IMR-90 (cell line): Measurements from ENCODE around the gene POC1B. TPM values are rescaled to one million over a fixed set of nuclear protein-coding genes. Genes with fewer than 3 reads are reported as not detected.

Experiments used
- ATAC-seq: fragments of 200-7000 bp; cut with Tn5 transposase; 2 replicates; pipeline ENCODE4 v1.9.1; 2020; ENCODE audit warnings: low read depth, mild to moderate bottlenecking, moderate library complexity
- BruUV-seq: library from RNA; stranded (reverse); fragments of 400-500 nt; replicated peaks from 2 replicates; lab custom pipeline; 2021; lab: Mats Ljungman, UMichigan
- CTCF ChIA-PET: fragments of 300-600 bp; formaldehyde crosslinking; extraction: SDS; loops from one replicate; lab custom pipeline; 2021; ENCODE audit warnings: antibody characterized with exemption; lab: Yijun Ruan, JAX
- POLR2A ChIA-PET: fragments of 300-600 bp; sonication (Branson Sonifier 250); formaldehyde crosslinking; loops from one replicate; lab custom pipeline; 2022; ENCODE audit warnings: antibody characterized with exemption; ENCODE audit not compliant: unreplicated experiment; lab: Charles Lee
- DNase-seq: peaks from one replicate; pipeline ENCODE4 v3.0.0; 2013
- H2AFZ ChIP-seq: replicated peaks from 2 replicates; pipeline ENCODE3; 2013; ENCODE audit warnings: low read length, mild to moderate bottlenecking; ENCODE audit not compliant: poor library complexity
- H2AK5ac ChIP-seq: 2 replicates; pipeline ENCODE4 v1.6.1; 2013; ENCODE audit warnings: low read depth, low read length, inconsistent platforms
- H2AK9ac ChIP-seq: replicated peaks from 2 replicates; pipeline ENCODE3; 2013; ENCODE audit warnings: mild to moderate bottlenecking, low read depth, low read length, moderate library complexity; ENCODE audit not compliant: poor library complexity
- H2BK120ac ChIP-seq: 2 replicates; pipeline ENCODE4 v1.6.1; 2013; ENCODE audit warnings: low read depth, low read length, inconsistent platforms
- H2BK15ac ChIP-seq: 3 replicates; pipeline ENCODE4 v1.6.1; 2013; ENCODE audit warnings: low read depth, low read length, inconsistent platforms
- H2BK20ac ChIP-seq: 2 replicates; pipeline ENCODE4 v1.6.1; 2013; ENCODE audit warnings: low read depth, mild to moderate bottlenecking, inconsistent platforms, low read length, moderate library complexity
- H2BK5ac ChIP-seq: 2 replicates; pipeline ENCODE4 v1.6.1; 2013; ENCODE audit warnings: mild to moderate bottlenecking, low read depth, low read length, inconsistent platforms; ENCODE audit not compliant: poor library complexity, severe bottlenecking
- H3K14ac ChIP-seq: replicated peaks from 2 replicates; pipeline ENCODE4 v1.6.1; 2013; ENCODE audit warnings: low read depth, low read length, inconsistent platforms
- H3K18ac ChIP-seq: 2 replicates; pipeline ENCODE4 v1.6.1; 2013; ENCODE audit warnings: low read depth, low read length, control low read depth
- H3K23ac ChIP-seq: 2 replicates; pipeline ENCODE4 v1.6.1; 2013; ENCODE audit warnings: low read depth, low read length, inconsistent platforms
- H3K27ac ChIP-seq: 2 replicates; pipeline ENCODE4 v1.5.1; 2013; ENCODE audit warnings: mild to moderate bottlenecking, control low read depth, low read length; ENCODE audit not compliant: insufficient read depth
- H3K27me3 ChIP-seq: 2 replicates; pipeline ENCODE4 v1.6.1; 2013; ENCODE audit warnings: low read length; ENCODE audit not compliant: control insufficient read depth, insufficient read depth
- H3K36me3 ChIP-seq: 2 replicates; pipeline ENCODE4 v1.6.1; 2013; ENCODE audit warnings: low read length, mixed read lengths; ENCODE audit not compliant: control insufficient read depth, insufficient read depth
- H3K4ac ChIP-seq: 2 replicates; pipeline ENCODE4 v1.6.1; 2013; ENCODE audit warnings: low read depth, low read length, inconsistent platforms
- H3K4me1 ChIP-seq: 2 replicates; pipeline ENCODE4 v1.6.1; 2013; ENCODE audit warnings: low read length, mixed read lengths; ENCODE audit not compliant: control insufficient read depth, insufficient read depth
- H3K4me2 ChIP-seq: 2 replicates; pipeline ENCODE4 v1.6.1; 2013; ENCODE audit warnings: low read depth, mild to moderate bottlenecking, control low read depth, low read length, moderate library complexity
- H3K4me3 ChIP-seq: 2 replicates; pipeline ENCODE4 v1.5.1; 2013; ENCODE audit warnings: low read depth, mild to moderate bottlenecking, control low read depth, low read length, moderate library complexity; ENCODE audit not compliant: insufficient read depth
- H3K56ac ChIP-seq: 2 replicates; pipeline ENCODE4 v1.6.1; 2013; ENCODE audit warnings: low read length, inconsistent platforms; ENCODE audit not compliant: insufficient read depth; ENCODE audit errors: extremely low read depth
- H3K79me1 ChIP-seq, 2 experiments: 2 replicates each; pipeline ENCODE4 v1.6.1; 2013; ENCODE audit warnings: low read length in 2 of 2, inconsistent platforms in 1 of 2, low read depth in 1 of 2
- H3K9ac ChIP-seq: 2 replicates; pipeline ENCODE4 v1.6.1; 2013; ENCODE audit warnings: low read depth, low read length, control low read depth
- H3K9me1 ChIP-seq: 2 replicates; pipeline ENCODE4 v1.6.1; 2013; ENCODE audit warnings: low read length, inconsistent platforms; ENCODE audit not compliant: insufficient read depth
- H3K9me3 ChIP-seq: 2 replicates; pipeline ENCODE4 v1.6.1; 2013; ENCODE audit warnings: low read length; ENCODE audit not compliant: control insufficient read depth, insufficient read depth
- H4K20me1 ChIP-seq: 2 replicates; pipeline ENCODE4 v1.6.1; 2013; ENCODE audit warnings: low read length, inconsistent platforms; ENCODE audit not compliant: insufficient read depth
- H4K5ac ChIP-seq: 2 replicates; pipeline ENCODE4 v1.6.1; 2013; ENCODE audit warnings: mild to moderate bottlenecking, low read depth, low read length, control low read depth
- H4K8ac ChIP-seq, 2 experiments: 2 replicates each; pipeline ENCODE4 v1.6.1; 2013; ENCODE audit warnings: low read depth in 2 of 2, low read length in 2 of 2, control low read depth in 1 of 2, inconsistent platforms in 1 of 2
- H4K91ac ChIP-seq: 2 replicates; pipeline ENCODE4 v1.6.1; 2013; ENCODE audit warnings: low read depth, low read length, inconsistent platforms; ENCODE audit not compliant: insufficient read depth
- RAD21 ChIP-seq: IDR thresholded peaks from 2 replicates; pipeline ENCODE4 v1.6.1; 2012; ENCODE audit warnings: low read length, improper control_type of control experiment
- RFX5 ChIP-seq: IDR thresholded peaks from 2 replicates; pipeline ENCODE4 v1.8.0; 2012; ENCODE audit warnings: low read depth, mild to moderate bottlenecking, low read length, moderate library complexity
- WGBS, 2 experiments: methylation state at CpG; one replicate each; pipeline versions ENCODE4 v1.1.5 to v1.1.7; 2013; ENCODE audit warnings: missing lambda C conversion rate in 2 of 2; ENCODE audit not compliant: insufficient read length in 1 of 2; ENCODE audit errors: extremely low coverage in 2 of 2; 5-methylcytosine and 5-hydroxymethylcytosine counted together
- dilution Hi-C: fragments of 300-500 bp; cut with HindIII; formaldehyde crosslinking; loops from one replicate; pipeline ENCODE4 v1.14.3; 2018; ENCODE audit warnings: low sequenced_read_pairs; ENCODE audit not compliant: unreplicated experiment
- in situ Hi-C: fragments of 300-500 bp; cut with MboI; formaldehyde crosslinking; loops from 3 replicates; pipeline ENCODE4 v1.14.3; 2019; ENCODE audit warnings: low sequenced_read_pairs, inconsistent platforms, mixed read lengths
- intact Hi-C: fragments of 100-400 bp; cut with micrococcal nuclease; formaldehyde crosslinking; loops from 2 replicates; pipeline ENCODE4 v1.10.0; 2022
- polyA plus RNA-seq, 3 experiments: library from polyadenylated mRNA; depleted of rRNA; stranded (reverse); fragments of >200 nt; gene quantifications; 2 replicates each; pipeline ENCODE4 v1.2.3, GENCODE V29; 2012; ENCODE audit warnings: low replicate concordance in 1 of 3
- total RNA-seq: library from RNA; depleted of rRNA; stranded (reverse); fragments of >200 nt; gene quantifications from 2 replicates; pipeline ENCODE4 v1.2.3, GENCODE V29; 2012

POC1B gene
- total and polyA plus RNA-seq, 2 of the 4 experiments (the other 2 are of a cell fraction) = 5.0 to 10.4 TPM

- Histone ChIP-seq H3K27me3 (no peaks in the 10 kb centered on the region), H2BK15ac (no peak overlapping the region), H3K9ac (no peak overlapping the region), H3K18ac (no peak overlapping the region), H3K4me3 (no peak overlapping the region), H3K4me2 (no peak overlapping the region), H3K4me1 (peaks cover 2% of the 10 kb centered on the region), H2AK5ac (no peak overlapping the region), H2AK9ac (no peak overlapping the region), H2BK20ac (no peak overlapping the region), H3K23ac (no peak overlapping the region), H4K20me1 (no peaks in the 10 kb centered on the region), H3K9me1 (no peaks in the 10 kb centered on the region), H3K56ac (no peak overlapping the region), H2BK120ac (no peak overlapping the region), H3K9me3 (no peaks in the 10 kb centered on the region), H3K14ac (no peak overlapping the region), H4K8ac (no peak overlapping the region), H3K79me1 (no peaks in the 10 kb centered on the region; a peak in 1 of 4 replicates), H2AFZ (no peak overlapping the region), H3K27ac (no peak overlapping the region), H3K36me3 (peaks cover under 1% of the 10 kb centered on the region), H4K5ac (no peak overlapping the region), H3K4ac (no peak overlapping the region), H2BK5ac (no peak overlapping the region), H4K91ac (no peak overlapping the region)
- no TSS peak for BruUV-seq
- dilution Hi-C loops = no loop called here
- CTCF ChIA-PET = no interaction called here
- no CpG with 5 or more reads among the region's 1 CpG for WGBS, 2 experiments
- in situ Hi-C loops = no loop called here
- ATAC-seq (no peak; the same call in 1 of the 2 replicates), DNase-seq (no peak)
- no peak for TF ChIP-seq RAD21
- TF ChIP-seq RFX5 = no peak
- POLR2A ChIA-PET = no interaction called here
- intact Hi-C loops = no loop called here
Observed at GRCh38 chr12:89484470-89484869, 41.4 kb downstream of the POC1B start.
